ENCODE data around the gene AP2A2.
"Not testable (repeated sequence)": the region's sequence is repeated elsewhere in the genome, so short reads cannot be mapped to it uniquely, and the experiment has no call there.

AP2A2 gene

DNA sequence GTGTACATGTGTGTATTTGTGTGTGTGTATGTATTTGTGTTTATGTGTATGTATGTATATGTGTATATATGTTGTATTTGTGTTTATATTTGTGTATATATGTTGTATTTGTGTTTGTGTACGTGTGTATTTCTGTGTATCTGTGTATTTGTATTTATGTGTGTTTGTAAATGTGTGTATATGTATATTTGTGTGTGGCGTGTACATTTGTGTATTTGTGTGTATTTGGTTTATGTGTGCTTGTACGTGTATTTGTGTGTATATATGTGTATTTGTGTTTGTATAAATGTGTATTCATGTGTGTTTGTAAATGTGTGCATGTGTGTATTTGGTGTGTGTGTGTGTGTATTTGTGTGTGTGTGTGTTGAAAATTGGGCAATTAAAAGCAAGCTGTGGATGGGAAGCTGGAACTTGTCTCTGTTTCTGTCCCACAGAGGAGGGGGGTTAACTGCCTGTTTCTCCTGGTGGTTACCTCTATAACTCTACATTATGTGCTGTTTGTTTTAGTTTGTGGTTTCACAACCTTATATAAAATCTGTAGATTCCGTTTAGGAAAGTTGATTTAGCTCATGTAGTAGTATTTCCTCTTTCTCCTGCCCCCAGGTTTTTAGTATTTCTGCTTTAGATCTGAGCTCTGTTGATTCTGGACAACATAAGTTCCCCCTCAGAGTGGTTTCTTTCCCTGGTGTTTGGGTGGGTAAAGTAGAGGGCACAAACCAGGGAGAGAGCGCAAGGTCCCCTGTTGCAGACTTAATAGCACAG, 28.9 kb downstream of the AP2A2 start:
- no peak for DNase-seq (ENCODE audit: low read depth)

DNA sequence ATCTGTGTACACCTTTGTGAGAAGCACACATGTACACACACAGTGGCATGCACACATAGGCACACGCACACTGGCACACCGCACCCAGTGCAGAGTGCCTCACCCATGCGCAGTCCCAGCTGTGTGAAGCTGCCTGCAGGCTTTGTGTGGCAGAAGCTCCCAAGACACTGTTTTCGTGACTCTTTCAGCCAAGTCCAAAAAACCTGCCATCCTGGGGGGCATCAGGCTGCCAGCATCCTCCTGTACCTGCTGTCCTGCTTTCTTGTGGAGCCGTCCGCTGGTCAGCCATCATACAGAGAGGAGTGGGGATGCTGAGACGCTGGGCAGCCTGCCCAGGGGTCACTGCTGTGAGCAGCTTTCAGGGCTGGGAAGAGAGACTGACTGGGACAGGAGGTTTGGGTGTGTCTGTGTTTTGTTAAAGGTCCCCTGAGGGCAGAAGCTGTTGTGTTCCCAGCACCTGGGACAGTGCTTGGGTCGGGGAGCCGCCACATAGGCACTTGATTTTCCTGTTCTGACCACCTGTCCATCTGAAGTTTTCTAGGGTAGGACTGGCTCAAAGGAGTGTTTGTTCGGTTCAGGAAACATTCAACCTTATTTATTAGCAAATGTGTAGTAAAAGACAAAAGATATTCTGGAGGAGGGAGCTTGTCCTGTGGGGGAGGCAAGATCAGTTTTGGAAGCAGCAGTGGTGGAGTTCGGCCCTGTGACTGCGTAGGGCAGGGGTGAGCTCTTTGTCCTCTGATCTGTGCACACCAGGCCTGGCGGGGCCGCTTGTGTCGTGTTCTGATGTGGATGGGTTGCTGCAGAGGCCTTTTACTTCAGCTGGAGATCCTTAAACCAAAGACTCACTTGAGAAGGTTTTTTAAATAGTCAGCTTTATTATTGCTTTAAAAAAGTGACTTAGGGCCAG, 29.7 kb downstream of the AP2A2 start:
- no peak for DNase-seq (ENCODE audit: low read depth)

- DNase-seq (ENCODE audit: low read depth), result no peak
Measured at GRCh38 chr11:957212-957920, 31.7 kb downstream of the AP2A2 start.

GRCh38 chr11:958101-958500, 32.4 kb downstream of the AP2A2 start:
- DNase-seq (ENCODE audit: low read depth), result no peak

DNA sequence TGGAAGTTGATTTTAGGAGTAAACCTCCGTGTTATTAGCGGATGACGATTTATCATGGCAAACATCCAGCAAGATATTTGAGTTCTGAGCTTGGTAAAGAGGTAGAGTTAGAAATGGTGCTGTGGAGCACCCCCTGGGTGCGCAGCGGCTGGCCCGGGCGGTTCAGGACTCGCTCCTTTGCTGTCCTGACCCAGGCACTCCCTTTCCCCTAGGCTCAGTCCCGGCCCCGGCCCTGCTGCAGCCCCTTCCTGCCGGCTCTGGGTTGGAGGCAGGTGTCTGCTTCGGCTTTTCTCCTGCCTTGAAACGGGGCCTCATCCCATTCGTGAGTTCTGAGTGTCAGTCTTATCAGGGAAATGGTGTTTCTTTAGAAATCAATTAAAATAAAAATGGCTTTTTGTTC, 33.4 kb downstream of the AP2A2 start:
- no peak for DNase-seq (ENCODE audit: low read depth)

- DNase-seq (ENCODE audit: low read depth), result no peak
Measured at GRCh38 chr11:959608-960007, 33.9 kb downstream of the AP2A2 start.

DNA sequence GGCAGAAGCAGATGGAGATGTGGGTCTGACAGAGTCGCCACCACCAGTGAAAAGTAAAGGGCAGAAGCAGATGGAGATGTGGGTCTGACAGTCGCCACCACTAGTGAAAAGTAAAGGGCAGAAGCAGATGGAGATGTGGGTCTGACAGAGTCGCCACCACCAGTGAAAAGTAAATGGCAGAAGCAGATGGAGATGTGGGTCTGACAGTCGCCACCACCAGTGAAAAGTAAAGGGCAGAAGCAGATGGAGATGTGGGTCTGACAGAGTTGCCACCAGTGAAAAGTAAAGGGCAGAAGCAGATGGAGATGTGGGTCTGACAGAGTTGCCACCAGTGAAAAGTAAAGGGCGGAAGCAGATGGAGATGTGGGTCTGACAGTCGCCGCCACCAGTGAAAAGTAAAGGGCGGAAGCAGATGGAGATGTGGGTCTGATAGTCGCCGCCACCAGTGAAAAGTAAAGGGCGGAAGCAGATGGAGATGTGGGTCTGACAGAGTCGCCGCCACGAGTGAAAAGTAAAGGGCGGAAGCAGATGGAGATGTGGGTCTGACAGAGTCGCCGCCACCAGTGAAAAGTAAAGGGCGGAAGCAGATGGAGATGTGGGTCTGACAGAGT, 35.7 kb downstream of the AP2A2 start:
- DNase-seq (ENCODE audit: low read depth), result not testable (repeated sequence)

DNA sequence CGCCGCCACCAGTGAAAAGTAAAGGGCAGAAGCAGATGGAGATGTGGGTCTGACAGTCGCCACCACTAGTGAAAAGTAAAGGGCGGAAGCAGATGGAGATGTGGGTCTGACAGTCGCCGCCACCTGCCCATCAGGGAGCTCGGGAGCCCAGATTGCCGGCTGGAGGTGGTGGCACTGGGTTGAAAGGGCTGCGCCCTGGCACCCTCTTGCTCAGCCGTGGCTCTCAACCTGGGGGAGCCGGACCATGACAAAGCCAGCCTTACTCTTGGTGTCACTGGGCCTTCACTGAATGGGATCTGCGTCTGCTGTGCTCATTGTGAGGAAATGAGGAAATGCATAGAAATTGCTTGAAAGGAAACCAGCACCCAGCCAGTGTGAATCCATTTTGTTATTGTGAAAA, 36.3 kb downstream of the AP2A2 start:
- DNase-seq (ENCODE audit: low read depth), result no peak

DNA sequence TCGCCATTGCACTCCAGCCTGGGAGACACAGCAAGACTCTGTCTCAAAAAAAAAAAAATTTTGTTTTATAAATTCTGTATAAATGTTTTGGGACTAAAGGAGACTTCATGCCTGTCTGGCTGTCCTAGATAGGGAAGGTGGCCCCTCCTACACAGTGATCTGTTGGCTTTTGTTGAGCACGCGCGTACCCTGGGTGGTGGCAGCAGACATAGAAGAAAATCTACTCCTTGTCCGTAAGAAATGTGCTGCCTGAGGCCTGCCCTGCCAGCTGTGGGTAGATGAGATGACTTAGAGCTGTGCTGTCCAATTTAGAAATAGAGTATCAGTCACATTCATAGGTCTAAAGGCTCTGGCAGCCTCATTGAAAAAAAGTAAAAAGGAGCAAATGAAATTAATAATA, 37.0 kb downstream of the AP2A2 start:
- no peak for DNase-seq (ENCODE audit: low read depth)

- no peak for DNase-seq (ENCODE audit: low read depth)
Measured at GRCh38 chr11:963852-964251, 38.2 kb downstream of the AP2A2 start.

GRCh38 chr11:965206-965775, 39.6 kb downstream of the AP2A2 start:
- no peak for DNase-seq (ENCODE audit: low read depth)

GRCh38 chr11:967995-968751, 42.5 kb downstream of the AP2A2 start:
- DNase-seq (ENCODE audit: low read depth), result no peak

GRCh38 chr11:968822-969221, 43.2 kb downstream of the AP2A2 start:
- DNase-seq (ENCODE audit: low read depth), result no peak

DNA sequence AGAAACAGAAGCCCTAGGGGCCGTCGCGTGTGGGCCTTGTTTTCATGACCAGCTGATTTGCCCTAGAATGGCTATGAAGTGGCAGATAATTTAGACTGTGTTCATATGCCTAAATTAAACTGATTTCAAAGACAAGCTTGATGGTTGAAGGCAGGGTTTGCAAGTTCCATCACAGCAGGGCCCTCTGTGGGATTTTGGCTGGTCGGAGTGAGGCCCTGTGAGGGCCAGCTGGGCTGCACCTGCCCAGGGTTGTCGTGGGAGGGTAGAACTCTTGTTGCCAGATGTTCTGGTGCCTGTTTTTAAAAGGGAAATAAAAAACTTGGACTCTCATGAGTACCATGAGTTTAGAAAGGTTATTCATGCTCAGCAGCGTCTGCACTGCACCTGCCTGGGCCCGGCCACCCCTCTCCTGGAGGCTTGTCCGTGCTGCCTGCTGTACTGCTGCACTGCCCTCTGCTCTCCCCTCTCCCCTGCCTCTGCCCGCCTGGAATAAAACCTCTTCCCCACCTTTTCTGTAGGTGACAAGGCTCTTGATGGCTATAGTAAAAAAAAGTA, 44.1 kb downstream of the AP2A2 start:
- no peak for DNase-seq (ENCODE audit: low read depth)

- DNase-seq (ENCODE audit: low read depth), result no peak
Measured at GRCh38 chr11:970319-970871, 44.7 kb downstream of the AP2A2 start.

DNA sequence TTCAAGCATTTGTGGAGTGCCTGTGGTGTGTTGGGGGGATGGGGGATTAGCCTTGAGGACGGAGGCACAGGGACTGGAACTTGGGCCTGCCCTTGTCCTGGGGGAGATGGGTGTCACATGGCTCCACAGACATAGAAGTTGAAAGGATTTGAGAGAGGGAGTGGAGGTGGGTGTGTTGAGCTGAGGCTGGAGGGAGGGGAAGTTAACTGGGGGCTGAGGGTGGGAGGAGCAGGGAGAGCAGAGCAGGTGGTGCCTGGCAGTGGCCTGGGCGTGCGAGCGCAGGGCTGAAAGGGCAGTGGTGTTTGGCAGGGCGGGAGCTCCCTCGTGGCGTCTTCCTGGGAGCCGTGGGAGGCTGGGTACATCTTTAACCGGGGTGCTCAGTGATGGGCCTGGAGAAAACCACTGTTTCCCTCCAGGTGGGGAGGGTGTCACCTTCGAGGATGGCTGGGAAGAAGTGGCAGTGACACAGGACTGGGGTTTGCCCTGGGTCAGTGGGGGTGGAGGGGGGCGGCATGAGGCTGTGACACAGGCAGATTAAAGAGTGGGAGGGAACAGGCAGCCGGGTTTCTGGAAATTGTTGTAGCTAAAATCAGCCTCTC, 45.5 kb downstream of the AP2A2 start:
- DNase-seq (ENCODE audit: low read depth), result no peak

GRCh38 chr11:971731-972365, 46.2 kb downstream of the AP2A2 start:
- DNase-seq (ENCODE audit: low read depth), result no peak

DNA sequence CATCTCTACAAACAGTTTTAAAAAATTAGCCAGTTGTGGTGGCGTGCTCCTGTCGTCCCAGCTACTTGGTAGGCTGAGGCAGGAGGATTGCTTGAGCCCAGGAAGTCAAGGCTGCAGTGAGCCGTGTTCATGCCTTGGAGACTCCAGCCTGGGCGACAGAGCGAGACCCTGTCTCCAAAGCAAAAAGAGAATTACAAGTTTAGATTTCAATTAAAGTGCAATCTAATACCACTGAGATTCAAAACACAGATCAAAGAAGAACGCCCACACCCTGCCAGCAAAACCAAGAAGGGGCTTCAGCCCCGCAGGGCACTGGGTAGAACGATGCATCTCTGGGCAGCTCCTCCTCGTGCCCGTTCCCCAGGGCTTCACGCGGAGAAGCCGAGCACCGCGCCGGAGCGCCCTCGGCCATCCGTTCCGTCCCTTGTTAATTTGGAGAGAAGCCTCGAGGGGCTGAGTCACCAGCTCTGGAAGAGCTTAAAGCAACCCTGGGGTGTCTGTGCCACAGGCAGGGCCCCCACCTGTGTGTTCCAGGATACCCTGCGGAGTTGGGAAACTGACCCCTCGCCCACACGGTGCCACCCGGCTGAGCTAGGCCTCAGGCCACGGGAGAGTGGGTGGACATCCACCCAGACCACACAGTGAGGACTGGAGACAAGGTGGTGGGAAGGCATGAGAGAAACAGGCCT, 47.0 kb downstream of the AP2A2 start:
- no peak for DNase-seq (ENCODE audit: low read depth)

DNA sequence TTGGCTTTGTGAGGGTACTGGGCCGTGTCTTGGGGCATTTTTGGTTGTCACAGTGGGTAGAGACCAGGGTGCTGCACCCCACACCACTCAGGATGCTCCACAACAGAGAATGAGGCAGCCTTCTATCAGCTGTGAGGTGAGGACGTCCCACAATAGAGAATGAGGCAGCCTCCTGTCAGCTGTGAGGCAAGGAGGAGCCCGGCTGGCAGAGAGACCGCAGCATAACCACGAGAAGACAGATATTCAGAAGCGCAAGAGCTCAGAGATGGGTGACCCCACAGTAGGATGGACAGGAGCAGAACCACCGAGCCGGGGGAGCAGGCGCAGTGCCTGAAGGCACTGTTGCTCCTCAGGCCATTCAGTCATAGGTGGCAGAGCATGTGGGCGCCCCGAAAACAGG, 47.6 kb downstream of the AP2A2 start:
- DNase-seq (ENCODE audit: low read depth), result no peak
